Posterior cingulate gyrus (tissue), 11 donors: ENCODE measurements around the gene BAD.

Source experiments
- DNase-seq, 10 donors: peaks; one replicate each; pipeline versions ENCODE4 v3.0.0 to v3.0.0-alpha.2; 2020 to 2021; ENCODE audit warnings: mixed read lengths in 3 of 10
- intact Hi-C: fragments of 100-400 bp; cut with DNase I; formaldehyde crosslinking; loops from one replicate; pipeline ENCODE4 v1.15.1; 2023

The BAD gene

GRCh38 chr11:64298966-64299846 lies 14.7 kb upstream of the BAD start:
- intact Hi-C loops: no loop called here
- peak in 9 of 10 donors; percentile 60 to 95 (median 76) for DNase-seq

GRCh38 chr11:64297699-64298358 lies 13.4 kb upstream of the BAD start:
- intact Hi-C loops: no loop called here
- no peak for DNase-seq

- intact Hi-C loops: no loop called here
- no peak for DNase-seq
These were observed 12.6 kb upstream of the BAD start for GRCh38 chr11:64296830-64297698.

GRCh38 chr11:64296236-64296635 lies 11.8 kb upstream of the BAD start:
- intact Hi-C loops: no loop called here
- no peak for DNase-seq

GRCh38 chr11:64295760-64296159 lies 11.3 kb upstream of the BAD start:
- intact Hi-C loops: no loop called here
- DNase-seq: no peak

- no peak for DNase-seq
- intact Hi-C loops: no loop called here
These were observed 10.3 kb upstream of the BAD start for GRCh38 chr11:64294774-64295173.

GRCh38 chr11:64292460-64293254 lies 8.2 kb upstream of the BAD start:
- intact Hi-C loops: no loop called here
- no peak for DNase-seq

- DNase-seq: peak in 1 of 10 donors; percentile 31
- intact Hi-C loops: no loop called here
These were observed 7.4 kb upstream of the BAD start for GRCh38 chr11:64291752-64292459.

- no peak for DNase-seq
- intact Hi-C loops: no loop called here
These were observed 6.8 kb upstream of the BAD start, which contains the start of gene KCNK4 for GRCh38 chr11:64291262-64291751. Gene KCNK4 (plus strand): TSS chr11:64291302. CDS start chr11:64293019, 1,717 bp downstream.

GRCh38 chr11:64290352-64291261 lies 6.1 kb upstream of the BAD start:
- intact Hi-C loops: no loop called here
- DNase-seq: no peak

- intact Hi-C loops: no loop called here
These were observed 4.6 kb upstream of the BAD start for GRCh38 chr11:64289002-64289564.

GRCh38 chr11:64288353-64288750 lies 3.9 kb upstream of the BAD start:
- intact Hi-C loops: no loop called here
- no peak for DNase-seq

More at GRCh38 chr11:64289002-64289564, 4.6 kb upstream of the BAD start:
- DNase-seq: no peak

GRCh38 chr11:64287676-64288352 lies 3.3 kb upstream of the BAD start:
- intact Hi-C loops: no loop called here
- DNase-seq: no peak

GRCh38 chr11:64286801-64287159 lies 2.3 kb upstream of the BAD start:
- intact Hi-C loops: no loop called here

GRCh38 chr11:64285885-64286800 lies 1.7 kb upstream of the BAD start:
- intact Hi-C loops: loop anchor here (1.0 kb wide), 2 partner anchors 16 to 19 kb away; partner anchors contain the start of gene ESRRA
- DNase-seq: peak in 1 of 10 donors; percentile 19

More at GRCh38 chr11:64286801-64287159, 2.3 kb upstream of the BAD start:
- DNase-seq: no peak
